IPS DF 6.9 (cell line): ENCODE results near the gene CD163.

Experiments used
- DNase-seq: peaks from one replicate; pipeline ENCODE4 v3.0.0-alpha.2; 2013; ENCODE audit warnings: low read depth, low spot score
- H3K27ac ChIP-seq: one replicate; pipeline ENCODE4 v1.5.1; 2013; ENCODE audit warnings: low read length, control low read depth
- H3K27me3 ChIP-seq: 2 replicates; pipeline ENCODE4 v1.6.1; 2013; ENCODE audit warnings: mild to moderate bottlenecking, low read length; ENCODE audit not compliant: control insufficient read depth, insufficient read depth
- H3K36me3 ChIP-seq: 2 replicates; pipeline ENCODE4 v1.6.1; 2013; ENCODE audit warnings: low read length; ENCODE audit not compliant: control insufficient read depth, insufficient read depth
- H3K4me1 ChIP-seq: 2 replicates; pipeline ENCODE4 v1.6.1; 2013; ENCODE audit warnings: low read length; ENCODE audit not compliant: control insufficient read depth, insufficient read depth
- H3K4me3 ChIP-seq: 2 replicates; pipeline ENCODE4 v1.5.1; 2013; ENCODE audit warnings: mild to moderate bottlenecking, low read length
- H3K9me3 ChIP-seq: 2 replicates; pipeline ENCODE4 v1.6.1; 2013; ENCODE audit warnings: low read length, inconsistent platforms; ENCODE audit not compliant: control insufficient read depth, insufficient read depth
- WGBS: extraction: QIAGEN DNeasy Blood & Tissue Kit; methylation state at CpG from one replicate; pipeline ENCODE4 v1.1.7; 2013; ENCODE audit warnings: mixed read lengths, missing lambda C conversion rate; ENCODE audit not compliant: insufficient read length, insufficient coverage; 5-methylcytosine and 5-hydroxymethylcytosine counted together

The CD163 gene

GRCh38 chr12:7433276-7433822 lies 70.2 kb downstream of the CD163 start:
- Histone ChIP-seq H3K36me3 (no peaks in the 10 kb centered on the region), H3K27me3 (no peaks in the 10 kb centered on the region), H3K27ac (no peak overlapping the region), H3K4me1 (no peaks in the 10 kb centered on the region), H3K9me3 (no peaks in the 10 kb centered on the region), H3K4me3 (no peak overlapping the region)
- no CpG with 5 or more reads among the region's 6 CpGs for WGBS
- no peak for DNase-seq

- H3K4me3 ChIP-seq: no peak overlapping the region
- H3K4me1 ChIP-seq: no peaks in the 10 kb centered on the region
- no peaks in the 10 kb centered on the region for H3K36me3 ChIP-seq
- H3K27me3 ChIP-seq: no peaks in the 10 kb centered on the region
- DNase-seq: no peak
- no peaks in the 10 kb centered on the region for H3K9me3 ChIP-seq
- no peak overlapping the region for H3K27ac ChIP-seq
- WGBS: 100% methylated on average over 1 of the region's 5 CpGs
Observed at GRCh38 chr12:7431993-7432685, 71.4 kb downstream of the CD163 start.
